SK-N-SH (cell line): Measurements from ENCODE around the gene CPXM1. TPM values are rescaled to one million over a fixed set of nuclear protein-coding genes. Genes with fewer than 3 reads are reported as not detected.

Experiments
- CTCF ChIA-PET: fragments of 300-600, 350-600 bp; formaldehyde crosslinking; extraction: SDS; loops from one replicate; lab custom pipeline; 2021; lab: Yijun Ruan, JAX
- POLR2A ChIA-PET: fragments of 350-600 bp; sonication (Branson Sonifier 250); formaldehyde crosslinking; extraction: SDS; loops from one replicate; lab custom pipeline; 2020; ENCODE audit warnings: antibody characterized with exemption, inconsistent platforms; lab: Yijun Ruan, JAX
- DNase-seq: peaks from one replicate; pipeline ENCODE4 v3.0.0; 2012
- H2AFZ ChIP-seq: fragments of 200-600 bp; sonication (generic); 2 replicates; pipeline ENCODE4 v1.8.1; 2016; ENCODE audit warnings: antibody characterized with exemption, mild to moderate bottlenecking, low read depth
- H3F3A ChIP-seq: fragments of 200-600 bp; sonication (generic); replicated peaks from 2 replicates; pipeline ENCODE3; 2016; ENCODE audit warnings: antibody characterized with exemption, mild to moderate bottlenecking; ENCODE audit not compliant: insufficient read depth
- H3K27ac ChIP-seq, 2 experiments: fragments of 200-500 bp in 1 of 2; fragments of 200-600 bp in 1 of 2; sonication (Bioruptor generic) in 1 of 2; sonication (generic), shearing (Covaris generic) in 1 of 2; 2 replicates each; pipeline versions ENCODE4 v1.5.1 to v1.6.1; 2014 to 2016; ENCODE audit warnings: low read depth in 2 of 2, inconsistent platforms in 1 of 2, low read length in 1 of 2, mild to moderate bottlenecking in 1 of 2, mixed read lengths in 1 of 2
- H3K27me3 ChIP-seq: fragments of 200-600 bp; sonication (generic), shearing (Covaris generic); 2 replicates; pipeline ENCODE4 v1.6.1; 2016; ENCODE audit warnings: mixed run types; ENCODE audit not compliant: insufficient read depth
- H3K36me3 ChIP-seq, 2 experiments: fragments of 200-500 bp in 1 of 2; fragments of 200-600 bp in 1 of 2; sonication (Bioruptor generic) in 1 of 2; sonication (generic) in 1 of 2; replicated peaks in 1 of 2; 2 replicates each; pipeline versions ENCODE3 to v1.5.1; 2014 to 2016; ENCODE audit warnings: low read length in 1 of 2, mild to moderate bottlenecking in 1 of 2; ENCODE audit not compliant: insufficient read depth in 2 of 2, control insufficient read depth in 1 of 2
- H3K4me1 ChIP-seq, 2 experiments: fragments of 200-500 bp in 1 of 2; fragments of 200-600 bp in 1 of 2; sonication (Bioruptor generic) in 1 of 2; sonication (generic), shearing (Covaris generic) in 1 of 2; 2 replicates each; pipeline versions ENCODE4 v1.5.1 to v1.6.1; 2014 to 2016; ENCODE audit warnings: low read depth in 1 of 2, low read length in 1 of 2, mixed run types in 1 of 2; ENCODE audit not compliant: insufficient read depth in 2 of 2, control insufficient read depth in 1 of 2
- H3K4me2 ChIP-seq: fragments of 200-600 bp; sonication (generic), shearing (Covaris generic); 2 replicates; pipeline ENCODE4 v1.6.1; 2017; ENCODE audit warnings: mixed run types
- H3K4me3 ChIP-seq, 2 experiments: fragments of 200-500 bp in 1 of 2; fragments of 200-600 bp in 1 of 2; sonication (Bioruptor generic) in 1 of 2; sonication (generic), shearing (Covaris generic) in 1 of 2; 2 replicates each; pipeline versions ENCODE4 v1.5.1 to v1.8.1; 2014 to 2016; ENCODE audit warnings: low read depth in 2 of 2, inconsistent platforms in 1 of 2, low read length in 1 of 2, mild to moderate bottlenecking in 1 of 2, mixed read lengths in 1 of 2, moderate library complexity in 1 of 2
- H3K79me2 ChIP-seq: fragments of 200-600 bp; sonication (generic); 2 replicates; pipeline ENCODE4 v1.8.1; 2017; ENCODE audit warnings: mild to moderate bottlenecking; ENCODE audit not compliant: insufficient read depth
- H3K9ac ChIP-seq: fragments of 200-600 bp; sonication (generic); 2 replicates; pipeline ENCODE4 v1.6.1; 2017; ENCODE audit warnings: mixed run types
- H3K9me2 ChIP-seq: fragments of 200-600 bp; sonication (generic); 2 replicates; pipeline ENCODE4 v1.6.1; 2017; ENCODE audit warnings: mixed run types
- H3K9me3 ChIP-seq: fragments of 200-600 bp; sonication (generic); 2 replicates; pipeline ENCODE4 v1.6.1; 2017; ENCODE audit warnings: mixed run types, mild to moderate bottlenecking, moderate library complexity
- H4K20me1 ChIP-seq: fragments of 200-600 bp; sonication (generic); 2 replicates; pipeline ENCODE4 v1.6.1; 2017; ENCODE audit warnings: mild to moderate bottlenecking, mixed run types; ENCODE audit not compliant: insufficient read depth
- CHD2 ChIP-seq: fragments of 150-350 bp; IDR thresholded peaks from 2 replicates; pipeline ENCODE4 v1.6.1; 2018; ENCODE audit warnings: low read length; ENCODE audit not compliant: partially characterized antibody
- EP300 ChIP-seq, 2 experiments: IDR thresholded peaks; 2 replicates each; pipeline versions ENCODE4 v1.4.0 to v1.6.1; 2012; ENCODE audit warnings: borderline replicate concordance in 1 of 2, low read depth in 1 of 2, low read length in 1 of 2
- EZH2phosphoT487 ChIP-seq: fragments of 200-600 bp; sonication (generic); IDR thresholded peaks from 2 replicates; pipeline ENCODE4 v1.6.1; 2017; ENCODE audit warnings: low read depth, mixed run types, mild to moderate bottlenecking, antibody characterized with exemption, moderate library complexity, borderline replicate concordance
- FOSL2 ChIP-seq: IDR thresholded peaks from 2 replicates; pipeline ENCODE4 v1.4.0; 2012; ENCODE audit warnings: low read depth, mild to moderate bottlenecking, moderate library complexity, borderline replicate concordance
- FOXJ3 ChIP-seq: sonication (generic); formaldehyde crosslinking; IDR thresholded peaks from 2 replicates; pipeline ENCODE4 v1.5.1; 2020; ENCODE audit warnings: mild to moderate bottlenecking, missing genetic modification reagents
- MEF2A ChIP-seq: IDR thresholded peaks from 2 replicates; pipeline ENCODE4 v1.4.0; 2012; ENCODE audit warnings: low read depth, borderline replicate concordance
- NFIC ChIP-seq: IDR thresholded peaks from 2 replicates; pipeline ENCODE4 v1.4.0; 2012; ENCODE audit warnings: borderline replicate concordance
- NRF1 ChIP-seq: IDR thresholded peaks from 2 replicates; pipeline ENCODE4 v1.6.1; 2012; ENCODE audit warnings: low read depth, mild to moderate bottlenecking, low read length
- RAD21 ChIP-seq: IDR thresholded peaks from 2 replicates; pipeline ENCODE4 v1.6.1; 2012; ENCODE audit warnings: mild to moderate bottlenecking, low read length
- RCOR1 ChIP-seq: fragments of 150-350 bp; IDR thresholded peaks from 2 replicates; pipeline ENCODE4 v1.6.1; 2017; ENCODE audit warnings: antibody characterized with exemption, low read length
- RXRA ChIP-seq: IDR thresholded peaks from 2 replicates; pipeline ENCODE4 v1.4.0; 2012; ENCODE audit warnings: low read depth, mild to moderate bottlenecking, borderline replicate concordance
- SIN3A ChIP-seq: IDR thresholded peaks from 2 replicates; pipeline ENCODE4 v1.6.1; 2012; ENCODE audit warnings: low read depth, mild to moderate bottlenecking, low read length, moderate library complexity, borderline replicate concordance
- WGBS: methylation state at CpG from one replicate; pipeline ENCODE4 v1.1.6; 2017; ENCODE audit warnings: low lambda C conversion rate; 5-methylcytosine and 5-hydroxymethylcytosine counted together
- polyA plus RNA-seq, 3 experiments: library from polyadenylated mRNA; depleted of rRNA; stranded (reverse); fragments of >200 nt; gene quantifications; 2 replicates each; pipeline ENCODE4 v1.2.3, GENCODE V29; 2012
- TF ChIP-seq, protein P1 (sequence below): IDR thresholded peaks from 2 replicates; pipeline ENCODE4 v1.4.0; 2012; ENCODE audit warnings: low read depth, borderline replicate concordance
- TF ChIP-seq, protein P2 (sequence below): IDR thresholded peaks from 2 replicates; pipeline ENCODE4 v1.6.1; 2012; ENCODE audit warnings: mild to moderate bottlenecking, low read depth, low read length, moderate library complexity
- TF ChIP-seq, protein P3 (sequence below): IDR thresholded peaks from 2 replicates; pipeline ENCODE4; 2012

Gene CPXM1
- polyA plus RNA-seq, 1 of the 3 experiments (the other 2 are of a cell fraction) = 99.9 TPM

DNA sequence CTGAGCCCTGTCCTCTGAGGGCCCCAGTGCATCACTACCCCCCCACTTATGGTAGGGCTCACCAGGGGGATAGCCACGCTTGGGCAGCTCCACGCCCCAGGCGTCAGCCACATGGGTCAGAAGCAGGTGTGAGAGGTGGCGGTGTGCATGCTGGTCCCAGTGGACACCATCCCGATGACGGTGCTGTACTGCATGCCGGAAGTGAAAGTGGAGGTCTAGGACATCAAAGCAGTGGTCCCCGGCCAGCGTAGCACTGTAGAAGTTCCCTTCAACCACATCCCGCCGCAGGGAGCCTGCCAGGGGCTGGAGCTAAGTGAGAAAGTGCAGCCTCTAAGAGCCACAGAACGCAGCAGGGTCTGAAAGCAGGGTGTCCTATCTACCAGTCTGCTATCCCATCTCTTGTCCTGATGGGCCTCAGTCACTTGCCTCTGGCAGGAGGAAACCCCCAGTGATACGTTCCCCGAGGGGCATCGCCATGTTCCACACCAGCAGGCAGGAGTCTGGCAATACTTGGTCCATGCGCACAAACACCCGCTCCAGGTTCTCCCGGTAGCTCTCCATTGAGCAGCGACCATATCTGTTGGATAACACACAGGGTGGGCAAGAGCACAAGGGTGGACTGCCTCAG is 37.9 kb upstream of the CPXM1 start:
- H3K79me2 ChIP-seq = peaks cover 26% of the 10 kb centered on the region; the same call in 1 of the 2 replicates
- H3K27me3 ChIP-seq = no peaks in the 10 kb centered on the region
- no peak overlapping the region for H3K4me2 ChIP-seq
- no peaks in the 10 kb centered on the region for H3K9me3 ChIP-seq
- WGBS = 97% methylated on average over 9 of the region's 19 CpGs
- no peaks in the 10 kb centered on the region for H4K20me1 ChIP-seq
- no peak for TF ChIP-seq EZH2phosphoT487
- TF ChIP-seq NRF1 = no peak
- no peak for TF ChIP-seq NFIC
- no peak for TF ChIP-seq RAD21
- no peak for TF ChIP-seq MEF2A
- TF ChIP-seq RCOR1 = no peak
- TF ChIP-seq RXRA = no peak
- TF ChIP-seq FOSL2 = no peak
- no peak for TF ChIP-seq EP300 (IDR thresholded peaks at IDR 0.05; ENCODE audit: borderline replicate concordance in 1 of 2, low read depth in 1 of 2, low read length in 1 of 2)
- TF ChIP-seq, protein P1, sequence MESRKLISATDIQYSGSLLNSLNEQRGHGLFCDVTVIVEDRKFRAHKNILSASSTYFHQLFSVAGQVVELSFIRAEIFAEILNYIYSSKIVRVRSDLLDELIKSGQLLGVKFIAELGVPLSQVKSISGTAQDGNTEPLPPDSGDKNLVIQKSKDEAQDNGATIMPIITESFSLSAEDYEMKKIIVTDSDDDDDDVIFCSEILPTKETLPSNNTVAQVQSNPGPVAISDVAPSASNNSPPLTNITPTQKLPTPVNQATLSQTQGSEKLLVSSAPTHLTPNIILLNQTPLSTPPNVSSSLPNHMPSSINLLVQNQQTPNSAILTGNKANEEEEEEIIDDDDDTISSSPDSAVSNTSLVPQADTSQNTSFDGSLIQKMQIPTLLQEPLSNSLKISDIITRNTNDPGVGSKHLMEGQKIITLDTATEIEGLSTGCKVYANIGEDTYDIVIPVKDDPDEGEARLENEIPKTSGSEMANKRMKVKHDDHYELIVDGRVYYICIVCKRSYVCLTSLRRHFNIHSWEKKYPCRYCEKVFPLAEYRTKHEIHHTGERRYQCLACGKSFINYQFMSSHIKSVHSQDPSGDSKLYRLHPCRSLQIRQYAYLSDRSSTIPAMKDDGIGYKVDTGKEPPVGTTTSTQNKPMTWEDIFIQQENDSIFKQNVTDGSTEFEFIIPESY = no peak
- TF ChIP-seq SIN3A = no peak
- no peak for TF ChIP-seq CHD2
- TF ChIP-seq, protein P2, sequence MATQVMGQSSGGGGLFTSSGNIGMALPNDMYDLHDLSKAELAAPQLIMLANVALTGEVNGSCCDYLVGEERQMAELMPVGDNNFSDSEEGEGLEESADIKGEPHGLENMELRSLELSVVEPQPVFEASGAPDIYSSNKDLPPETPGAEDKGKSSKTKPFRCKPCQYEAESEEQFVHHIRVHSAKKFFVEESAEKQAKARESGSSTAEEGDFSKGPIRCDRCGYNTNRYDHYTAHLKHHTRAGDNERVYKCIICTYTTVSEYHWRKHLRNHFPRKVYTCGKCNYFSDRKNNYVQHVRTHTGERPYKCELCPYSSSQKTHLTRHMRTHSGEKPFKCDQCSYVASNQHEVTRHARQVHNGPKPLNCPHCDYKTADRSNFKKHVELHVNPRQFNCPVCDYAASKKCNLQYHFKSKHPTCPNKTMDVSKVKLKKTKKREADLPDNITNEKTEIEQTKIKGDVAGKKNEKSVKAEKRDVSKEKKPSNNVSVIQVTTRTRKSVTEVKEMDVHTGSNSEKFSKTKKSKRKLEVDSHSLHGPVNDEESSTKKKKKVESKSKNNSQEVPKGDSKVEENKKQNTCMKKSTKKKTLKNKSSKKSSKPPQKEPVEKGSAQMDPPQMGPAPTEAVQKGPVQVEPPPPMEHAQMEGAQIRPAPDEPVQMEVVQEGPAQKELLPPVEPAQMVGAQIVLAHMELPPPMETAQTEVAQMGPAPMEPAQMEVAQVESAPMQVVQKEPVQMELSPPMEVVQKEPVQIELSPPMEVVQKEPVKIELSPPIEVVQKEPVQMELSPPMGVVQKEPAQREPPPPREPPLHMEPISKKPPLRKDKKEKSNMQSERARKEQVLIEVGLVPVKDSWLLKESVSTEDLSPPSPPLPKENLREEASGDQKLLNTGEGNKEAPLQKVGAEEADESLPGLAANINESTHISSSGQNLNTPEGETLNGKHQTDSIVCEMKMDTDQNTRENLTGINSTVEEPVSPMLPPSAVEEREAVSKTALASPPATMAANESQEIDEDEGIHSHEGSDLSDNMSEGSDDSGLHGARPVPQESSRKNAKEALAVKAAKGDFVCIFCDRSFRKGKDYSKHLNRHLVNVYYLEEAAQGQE = no peak
- TF ChIP-seq, protein P3, sequence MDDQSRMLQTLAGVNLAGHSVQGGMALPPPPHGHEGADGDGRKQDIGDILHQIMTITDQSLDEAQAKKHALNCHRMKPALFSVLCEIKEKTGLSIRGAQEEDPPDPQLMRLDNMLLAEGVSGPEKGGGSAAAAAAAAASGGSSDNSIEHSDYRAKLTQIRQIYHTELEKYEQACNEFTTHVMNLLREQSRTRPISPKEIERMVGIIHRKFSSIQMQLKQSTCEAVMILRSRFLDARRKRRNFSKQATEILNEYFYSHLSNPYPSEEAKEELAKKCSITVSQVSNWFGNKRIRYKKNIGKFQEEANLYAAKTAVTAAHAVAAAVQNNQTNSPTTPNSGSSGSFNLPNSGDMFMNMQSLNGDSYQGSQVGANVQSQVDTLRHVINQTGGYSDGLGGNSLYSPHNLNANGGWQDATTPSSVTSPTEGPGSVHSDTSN = no peak
- no peak for TF ChIP-seq FOXJ3 (CRISPR knock-in tag)
- no peak overlapping the region for H2AFZ ChIP-seq
- ChIA-PET POLR2A (no interaction called here), CTCF (interaction anchor here (1.5 to 3.8 kb wide), 2 partner anchors 14 to 17 kb away, joined by 3 to 12 read pairs; no protein-coding TSS in a partner anchor)
- H3K4me1 ChIP-seq = peaks cover 9 to 18% of the 10 kb centered on the region in 2 experiments; a peak in 3 of 4 replicates
- no peak overlapping the region for H3K4me3 ChIP-seq
- H3F3A ChIP-seq = peaks cover 3% of the 10 kb centered on the region
- no peaks in the 10 kb centered on the region for H3K9me2 ChIP-seq
- peaks cover 0 to 20% of the 10 kb centered on the region in 2 experiments for H3K36me3 ChIP-seq
- H3K27ac ChIP-seq = no peak overlapping the region
- H3K9ac ChIP-seq = no peak overlapping the region
- DNase-seq = no peak
